GM19395 (cell line): ENCODE measurements around the gene SH3PXD2A.
"Not testable (repeated sequence)": the region's sequence is repeated elsewhere in the genome, so short reads cannot be mapped to it uniquely, and the experiment has no call there.

Experiments used
- ATAC-seq: cut with Tn5 transposase; IDR thresholded peaks from one replicate; pipeline ENCODE4 v1.9.1; 2021; ENCODE audit warnings: mild to moderate bottlenecking, moderate library complexity; ENCODE audit not compliant: unreplicated experiment

SH3PXD2A gene

DNA sequence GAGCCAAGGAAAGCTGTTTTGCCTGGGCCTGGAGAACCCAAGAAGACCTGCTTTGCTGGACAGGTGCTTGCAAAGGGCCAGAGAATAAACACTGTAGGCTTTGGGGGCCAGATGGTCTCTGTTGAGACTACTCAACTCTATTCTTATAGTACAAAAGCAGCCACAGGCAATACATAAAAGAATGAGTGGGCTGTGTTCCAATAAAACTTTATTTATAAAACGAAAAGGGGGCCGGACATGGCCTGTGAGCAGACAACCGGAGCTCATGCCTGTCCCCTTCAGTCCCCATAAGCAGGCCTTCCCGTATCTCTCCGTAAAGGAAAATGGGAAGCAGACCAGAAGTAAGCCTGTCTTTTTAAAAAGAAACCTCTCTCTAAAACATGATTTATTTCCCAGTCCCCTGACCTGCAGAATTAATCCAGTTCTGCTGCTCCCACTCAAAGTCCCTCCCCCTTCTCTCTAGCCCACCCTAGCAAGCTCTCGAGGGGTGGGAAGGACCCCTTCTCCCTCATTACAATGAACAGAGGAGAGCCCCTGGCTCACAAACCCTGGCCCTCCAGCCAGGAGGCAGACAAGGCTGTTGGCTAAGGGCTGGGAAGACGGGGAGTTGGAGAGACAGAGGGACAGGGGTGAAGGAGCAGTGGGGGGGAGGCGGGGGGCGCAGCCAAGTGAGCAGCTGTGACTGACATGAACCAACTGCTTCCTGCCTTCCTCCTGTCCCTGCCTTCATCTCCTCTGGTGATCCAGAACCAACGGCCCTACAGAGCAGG is 184.1 kb downstream of the SH3PXD2A start:
- no peak for ATAC-seq

- ATAC-seq = no peak
These were observed 185.4 kb downstream of the SH3PXD2A start for GRCh38 chr10:103669944-103670343.

DNA sequence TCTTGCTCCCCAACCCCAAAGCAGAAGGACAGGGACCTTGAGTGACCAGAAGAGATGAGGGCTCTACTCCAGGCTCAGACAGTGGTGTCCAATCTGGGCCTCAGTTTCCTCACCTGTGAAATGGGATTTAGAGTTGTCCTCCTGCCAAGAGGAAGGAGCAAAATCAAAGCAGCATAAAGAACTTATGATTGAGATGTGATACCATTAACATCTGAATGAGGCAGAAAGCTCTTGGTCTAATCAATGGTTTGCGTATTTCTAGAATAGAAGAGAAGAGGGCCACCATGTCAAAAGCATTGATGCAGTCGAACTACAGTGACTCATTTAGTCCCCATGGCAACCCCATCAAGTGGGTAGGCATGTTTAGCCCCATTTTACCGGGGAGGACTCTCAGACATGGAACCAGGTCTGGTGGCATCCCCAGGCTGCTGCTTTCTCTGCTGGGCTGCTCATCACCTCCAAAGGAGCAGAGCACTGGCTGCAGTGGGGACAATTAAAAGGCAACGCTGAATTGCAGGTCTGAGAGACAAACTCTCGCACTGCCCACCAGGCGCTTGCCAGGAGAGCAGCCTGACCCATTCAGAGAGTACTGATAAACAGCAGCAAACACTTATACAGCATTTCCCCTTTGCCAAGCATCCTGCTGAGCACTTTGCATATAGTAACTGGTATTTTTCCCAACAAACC is 186.0 kb downstream of the SH3PXD2A start:
- ATAC-seq = no peak

- no peak for ATAC-seq
These were observed 186.8 kb downstream of the SH3PXD2A start for GRCh38 chr10:103668351-103669242.

- ATAC-seq = no peak
These were observed 188.0 kb downstream of the SH3PXD2A start for GRCh38 chr10:103667356-103667755.

- no peak for ATAC-seq
These were observed 188.6 kb downstream of the SH3PXD2A start for GRCh38 chr10:103666762-103667150.

DNA sequence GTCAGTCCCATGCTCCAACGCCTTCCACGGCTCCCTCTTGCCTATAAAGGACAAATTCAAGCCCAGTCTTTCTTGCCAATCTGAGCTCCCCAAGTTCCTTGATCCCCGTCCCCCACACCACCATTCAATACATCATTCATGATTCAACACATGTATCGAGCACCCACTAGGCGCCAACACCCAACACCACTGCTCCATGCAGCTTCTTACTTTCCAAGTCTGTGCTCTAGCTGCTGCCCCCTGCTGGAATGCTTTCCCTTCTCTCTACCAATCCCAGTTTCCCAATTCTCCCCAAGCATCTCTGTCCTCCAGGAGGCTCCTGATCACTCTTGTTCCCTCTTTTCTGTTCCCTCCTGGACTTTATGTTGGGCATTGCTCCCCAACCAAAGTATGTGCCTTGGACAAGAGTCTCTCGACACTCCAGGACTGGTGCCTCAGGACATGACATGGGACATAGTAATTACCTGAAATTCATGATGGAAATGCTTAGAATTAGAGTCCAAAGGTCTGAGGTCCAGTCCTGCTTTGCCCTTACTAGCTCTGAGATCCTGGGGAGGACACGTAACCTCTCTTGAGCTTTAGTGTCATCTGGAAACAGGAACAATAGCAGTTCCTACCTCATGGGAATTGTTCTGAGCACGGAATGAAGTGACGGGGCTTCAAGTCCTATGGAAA is 189.2 kb downstream of the SH3PXD2A start:
- no peak for ATAC-seq

DNA sequence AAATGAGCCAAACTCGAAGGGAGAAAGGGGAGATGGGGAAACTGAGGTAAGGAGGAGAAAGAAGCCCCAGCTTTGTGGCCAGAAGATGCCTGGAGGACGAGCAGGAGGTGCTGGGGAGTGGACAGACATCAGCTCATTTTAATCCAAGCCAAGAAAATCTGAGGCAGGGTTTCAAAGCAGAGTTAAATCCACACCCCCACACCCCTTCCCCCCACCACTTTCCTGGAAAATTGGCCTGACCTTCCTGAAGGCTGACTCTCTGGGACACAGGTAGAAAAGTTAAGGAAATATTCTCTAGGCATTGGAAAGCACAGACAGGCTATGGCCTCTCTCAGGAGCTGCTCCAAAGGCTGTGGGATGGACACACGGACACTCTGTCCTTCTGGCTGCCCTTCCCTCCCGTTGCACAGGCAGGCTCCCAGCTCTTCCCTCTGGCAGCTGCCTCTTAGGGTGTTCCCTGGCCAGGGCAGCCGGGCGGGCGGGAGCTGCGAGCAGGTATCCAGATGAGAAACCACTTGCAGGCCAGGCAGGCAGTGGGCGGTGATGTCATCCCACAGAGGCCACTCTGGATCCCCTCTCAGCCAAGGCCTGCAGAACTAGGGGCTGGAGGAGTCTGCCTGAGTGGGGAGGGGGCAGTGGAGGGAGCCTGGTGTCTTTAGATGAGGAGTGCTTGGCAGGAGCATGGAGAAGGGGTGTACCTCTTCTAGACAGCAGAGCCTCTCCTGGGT is 190.1 kb downstream of the SH3PXD2A start:
- no peak for ATAC-seq

DNA sequence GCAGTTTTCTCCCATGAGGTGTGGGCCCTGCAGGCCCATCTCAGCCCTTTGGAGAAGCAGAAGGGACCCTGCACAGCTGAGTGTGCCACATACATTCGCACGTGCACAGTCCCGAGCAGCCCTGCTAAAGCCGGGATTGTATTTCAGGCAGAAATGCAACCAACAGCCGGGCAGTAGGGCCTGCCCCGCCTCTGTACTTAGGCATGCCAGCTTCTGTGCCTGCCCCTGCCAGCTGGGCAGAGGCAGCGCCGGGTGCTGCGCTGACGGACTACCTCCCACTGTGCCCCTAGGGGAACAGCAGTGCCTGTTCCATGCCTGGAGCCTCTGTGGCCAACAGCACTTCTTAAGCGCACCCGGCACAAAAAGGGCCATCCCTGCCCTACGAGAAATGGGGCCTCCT is 191.6 kb downstream of the SH3PXD2A start:
- no peak for ATAC-seq

- ATAC-seq = no peak
These were observed 192.1 kb downstream of the SH3PXD2A start for GRCh38 chr10:103663236-103663635.

GRCh38 chr10:103662704-103663103 is 192.7 kb downstream of the SH3PXD2A start:
- not testable (repeated sequence) for ATAC-seq

GRCh38 chr10:103661198-103661950 is 194.0 kb downstream of the SH3PXD2A start:
- ATAC-seq = peak; percentile 51

- peak; percentile 29 for ATAC-seq
These were observed 194.8 kb downstream of the SH3PXD2A start for GRCh38 chr10:103660364-103661197.

- ATAC-seq = peak; percentile 82
These were observed 195.6 kb downstream of the SH3PXD2A start for GRCh38 chr10:103659674-103660363.

GRCh38 chr10:103658049-103658577 is 197.3 kb downstream of the SH3PXD2A start:
- no peak for ATAC-seq

GRCh38 chr10:103657061-103657591 is 198.2 kb downstream of the SH3PXD2A start:
- no peak for ATAC-seq

- no peak for ATAC-seq
These were observed 200.5 kb downstream of the SH3PXD2A start for GRCh38 chr10:103654925-103655324.
